Measurements from ENCODE around the gene ADAMTS10. TPM values are rescaled to one million over a fixed set of nuclear protein-coding genes. Genes with fewer than 3 reads are reported as not detected.

Gene ADAMTS10
- 10 to 100 TPM; 15.7 to 45.3 (median 22.8) TPM for total RNA-seq

DNA sequence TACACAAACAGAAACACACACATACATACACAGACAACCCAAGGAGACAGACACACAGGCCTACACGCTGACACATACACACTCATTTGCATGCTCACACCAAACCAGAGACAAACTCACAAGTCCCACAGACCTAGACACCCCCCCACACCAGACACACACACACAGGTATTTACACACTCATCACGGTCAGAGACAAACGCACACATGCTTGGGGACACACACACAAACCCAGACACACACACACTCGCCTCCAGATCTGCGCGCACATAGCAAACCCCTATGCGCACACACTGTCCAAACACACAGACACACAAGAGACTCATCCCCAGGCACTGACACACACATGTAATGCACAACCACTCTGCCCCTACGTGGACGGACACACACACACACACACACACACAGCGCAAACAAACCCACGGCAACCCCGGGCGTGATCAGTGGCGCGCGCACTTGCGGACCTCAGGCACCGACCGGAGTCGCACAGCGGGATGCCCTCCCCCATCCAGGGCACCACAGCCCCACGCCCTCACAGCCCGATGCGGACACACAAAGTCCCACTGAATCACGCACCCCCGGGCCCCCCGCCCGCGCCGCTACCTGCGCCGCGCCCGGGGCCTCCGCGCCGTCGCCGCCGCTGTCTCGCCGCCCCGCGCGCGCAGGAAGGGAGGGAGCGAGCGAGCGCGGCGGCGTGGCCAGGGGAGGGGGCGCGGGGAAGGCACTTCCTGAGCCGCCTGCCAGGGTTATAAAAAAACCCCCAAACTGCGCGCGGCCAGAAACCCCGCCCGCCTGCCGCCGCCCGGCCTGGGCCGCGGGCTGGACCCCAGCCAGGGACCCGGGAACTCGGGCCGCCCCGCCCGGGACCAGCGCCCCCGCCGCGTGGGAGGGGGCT is at the start of gene ADAMTS10:
TSS of gene ADAMTS10 (minus strand) at position 675 of the 895 bp plus-strand sequence. CDS start 5,005 bp downstream, outside the sequence.
- H3K36me3 ChIP-seq = peaks cover 0 to 6% of the 10 kb centered on the region in 2 donors
- TF ChIP-seq EP300 (IDR thresholded peaks at IDR 0.05) (no peak), POLR2AphosphoS5 (IDR thresholded peaks at IDR 0.05) (no peak), POLR2A (IDR thresholded peaks at IDR 0.05) (no peak)
- TF ChIP-seq, protein P1, sequence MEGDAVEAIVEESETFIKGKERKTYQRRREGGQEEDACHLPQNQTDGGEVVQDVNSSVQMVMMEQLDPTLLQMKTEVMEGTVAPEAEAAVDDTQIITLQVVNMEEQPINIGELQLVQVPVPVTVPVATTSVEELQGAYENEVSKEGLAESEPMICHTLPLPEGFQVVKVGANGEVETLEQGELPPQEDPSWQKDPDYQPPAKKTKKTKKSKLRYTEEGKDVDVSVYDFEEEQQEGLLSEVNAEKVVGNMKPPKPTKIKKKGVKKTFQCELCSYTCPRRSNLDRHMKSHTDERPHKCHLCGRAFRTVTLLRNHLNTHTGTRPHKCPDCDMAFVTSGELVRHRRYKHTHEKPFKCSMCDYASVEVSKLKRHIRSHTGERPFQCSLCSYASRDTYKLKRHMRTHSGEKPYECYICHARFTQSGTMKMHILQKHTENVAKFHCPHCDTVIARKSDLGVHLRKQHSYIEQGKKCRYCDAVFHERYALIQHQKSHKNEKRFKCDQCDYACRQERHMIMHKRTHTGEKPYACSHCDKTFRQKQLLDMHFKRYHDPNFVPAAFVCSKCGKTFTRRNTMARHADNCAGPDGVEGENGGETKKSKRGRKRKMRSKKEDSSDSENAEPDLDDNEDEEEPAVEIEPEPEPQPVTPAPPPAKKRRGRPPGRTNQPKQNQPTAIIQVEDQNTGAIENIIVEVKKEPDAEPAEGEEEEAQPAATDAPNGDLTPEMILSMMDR (IDR thresholded peaks at IDR 0.05) = no peak
- H3K27me3 ChIP-seq = no peaks in the 10 kb centered on the region
- peak within 1 kb of the TSS in 3 of 4 donors; percentile 75 to 85 (median 81) for H3K27ac ChIP-seq
- ATAC-seq = peak; percentile 32
- H3K9me3 ChIP-seq = peaks cover 0 to 3% (median 0%) of the 10 kb centered on the region in 3 donors
- peak within 1 kb of the TSS; percentile 32 to 69 for H3K4me3 ChIP-seq
- 0% methylated on average over 1 of the region's 74 CpGs for WGBS, 2 donors (ENCODE audit: low coverage in 1 of 2)
- peaks cover 0 to 51% (median 13%) of the 10 kb centered on the region in 3 donors for H3K4me1 ChIP-seq

DNA sequence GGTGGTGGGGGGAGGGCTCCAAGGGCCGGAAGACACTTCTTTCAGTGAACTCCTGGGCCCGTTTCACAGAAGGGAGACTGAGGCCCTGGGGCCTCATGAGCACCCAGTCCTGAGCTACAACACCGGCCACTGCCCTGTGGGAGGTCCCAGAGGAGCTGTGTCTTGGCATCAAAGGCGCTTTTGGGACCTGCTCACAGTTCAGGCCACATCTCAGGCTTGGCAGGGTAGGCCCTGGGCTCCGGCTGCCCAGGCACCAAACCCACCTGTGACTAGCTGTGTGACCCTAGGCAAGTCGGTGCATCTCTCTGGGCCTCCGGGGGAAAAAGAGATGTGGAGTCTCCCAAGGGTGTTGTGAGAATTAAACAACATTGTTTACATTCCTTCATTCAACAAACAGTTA is 49.4 kb upstream of the ADAMTS10 start:
- H3K4me1 ChIP-seq = peaks cover 0 to under 1% (median 0%) of the 10 kb centered on the region in 3 donors
- no peaks in the 10 kb centered on the region for H3K9me3 ChIP-seq
- WGBS, 2 donors (ENCODE audit: low coverage in 1 of 2) = 60% methylated on average over 1 of the region's 7 CpGs; no CpG with 5 or more reads in 1 of the 2 donors
- H3K4me3 ChIP-seq = no peak overlapping the region
- no peak for ATAC-seq
- H3K27me3 ChIP-seq = peaks cover 86% of the 10 kb centered on the region
- TF ChIP-seq POLR2A (IDR thresholded peaks at IDR 0.05) = no peak
- no peak for TF ChIP-seq POLR2AphosphoS5 (IDR thresholded peaks at IDR 0.05)
- no peaks in the 10 kb centered on the region for H3K36me3 ChIP-seq
- no peak overlapping the region for H3K27ac ChIP-seq

DNA sequence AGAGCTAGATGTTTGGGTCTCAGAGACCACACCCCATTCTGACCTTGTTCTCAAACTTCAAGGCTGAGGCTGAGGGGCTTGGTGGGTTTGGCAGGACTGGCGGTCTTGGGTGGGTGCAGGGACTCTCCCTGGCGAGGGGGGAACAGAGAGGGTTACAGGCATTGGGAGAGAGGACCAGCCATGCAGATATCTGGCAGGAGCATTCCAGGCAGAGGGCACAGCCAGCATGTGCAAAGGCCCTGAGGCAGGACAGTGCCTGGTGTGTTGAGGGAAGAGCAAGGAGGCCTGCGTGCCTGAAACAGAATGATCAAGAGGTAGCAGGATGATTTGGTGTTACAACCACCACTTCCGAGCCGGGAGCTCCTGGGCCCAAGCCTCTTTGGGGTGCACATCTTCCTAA is 47.4 kb upstream of the ADAMTS10 start:
- no peaks in the 10 kb centered on the region for H3K9me3 ChIP-seq
- H3K36me3 ChIP-seq = no peaks in the 10 kb centered on the region
- peaks cover 78% of the 10 kb centered on the region for H3K27me3 ChIP-seq
- no peak overlapping the region for H3K4me3 ChIP-seq
- WGBS, 2 donors (ENCODE audit: low coverage in 1 of 2) = 43 to 73% methylated on average over 1 to 2 of the region's 5 CpGs
- peaks cover 0 to 4% (median 0%) of the 10 kb centered on the region in 3 donors for H3K4me1 ChIP-seq
- no peak for ATAC-seq
- H3K27ac ChIP-seq = no peak overlapping the region
- no peak for TF ChIP-seq POLR2A (IDR thresholded peaks at IDR 0.05)
- no peak for TF ChIP-seq POLR2AphosphoS5 (IDR thresholded peaks at IDR 0.05)
- TF ChIP-seq, protein P1 (IDR thresholded peaks at IDR 0.05) = no peak
- TF ChIP-seq EP300 (IDR thresholded peaks at IDR 0.05) = no peak

DNA sequence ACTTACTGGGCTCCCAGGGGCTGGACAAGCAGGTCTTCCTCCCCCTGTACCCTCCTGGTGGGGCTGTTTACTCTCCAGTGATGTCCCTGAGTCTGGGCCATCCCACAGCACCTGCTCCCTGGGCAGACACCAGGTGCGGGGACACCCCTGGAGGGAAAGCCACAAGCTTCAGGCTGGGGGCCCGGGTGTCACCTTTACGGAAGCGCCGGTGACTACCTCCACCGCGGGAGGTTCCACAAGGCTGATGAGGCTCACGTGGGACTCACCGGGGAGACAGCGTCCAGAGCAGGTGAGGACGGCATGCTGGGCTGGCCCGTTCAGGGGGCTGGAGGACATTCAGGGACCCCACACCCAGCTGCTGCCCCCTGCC is 44.8 kb upstream of the ADAMTS10 start:
- H3K9me3 ChIP-seq = no peaks in the 10 kb centered on the region
- no peaks in the 10 kb centered on the region for H3K36me3 ChIP-seq
- 57% methylated on average over 5 of the region's 12 CpGs; no CpG with 5 or more reads in 1 of the 2 donors for WGBS, 2 donors (ENCODE audit: low coverage in 1 of 2)
- TF ChIP-seq POLR2AphosphoS5 (IDR thresholded peaks at IDR 0.05) = no peak
- TF ChIP-seq, protein P1 (IDR thresholded peaks at IDR 0.05) = no peak
- TF ChIP-seq EP300 (IDR thresholded peaks at IDR 0.05) = no peak
- no peak for TF ChIP-seq POLR2A (IDR thresholded peaks at IDR 0.05)
- H3K27ac ChIP-seq = no peak overlapping the region
- H3K4me3 ChIP-seq = no peak overlapping the region
- H3K4me1 ChIP-seq = peaks cover 0 to 4% (median 0%) of the 10 kb centered on the region in 3 donors
- peaks cover 58% of the 10 kb centered on the region for H3K27me3 ChIP-seq
- ATAC-seq = no peak

DNA sequence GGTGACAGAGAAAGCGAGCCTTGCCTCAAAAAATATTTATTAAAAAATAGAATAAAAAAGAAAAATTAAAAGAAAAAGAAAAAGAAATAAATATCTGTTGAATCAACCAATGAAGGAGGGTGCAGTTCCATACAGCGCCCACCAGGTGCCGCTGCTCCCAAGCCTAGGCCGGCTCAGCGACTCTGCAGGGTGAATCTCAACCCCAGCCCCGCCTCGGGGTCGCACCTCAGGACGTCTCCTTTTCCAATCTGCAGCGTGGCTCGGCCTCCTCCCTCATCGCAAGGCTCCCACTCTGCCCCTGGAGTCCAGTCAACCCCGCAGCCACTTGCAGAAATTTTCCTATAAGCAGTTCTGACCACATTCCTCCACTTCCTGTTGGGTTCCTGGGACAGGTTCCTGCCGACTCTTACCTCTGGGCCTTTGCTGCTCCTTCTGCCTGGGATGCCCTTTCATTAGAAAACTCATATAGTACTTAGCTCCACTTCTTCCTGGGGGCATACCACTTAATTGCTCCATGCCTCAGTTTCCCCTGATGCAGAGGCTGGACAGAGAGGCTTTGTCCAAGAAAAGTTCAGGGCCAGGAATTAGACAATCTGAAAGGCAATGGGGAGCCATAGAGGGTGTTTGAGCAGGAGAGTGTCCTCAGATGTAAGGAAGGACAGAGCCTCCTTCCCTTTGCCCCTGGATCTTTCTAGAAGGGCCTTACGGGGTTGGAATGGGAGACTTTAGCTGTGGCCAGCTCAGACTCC is 44.2 kb upstream of the ADAMTS10 start:
- TF ChIP-seq, protein P1 (IDR thresholded peaks at IDR 0.05) = peak in 3 of 4 experiments; percentile 77 to 95 (median 89)
- TF ChIP-seq POLR2A (IDR thresholded peaks at IDR 0.05) = no peak
- Histone ChIP-seq H3K4me3 (no peak overlapping the region), H3K4me1 (peaks cover 0 to 4% (median 0%) of the 10 kb centered on the region in 3 donors), H3K36me3 (no peaks in the 10 kb centered on the region), H3K27ac (no peak overlapping the region), H3K9me3 (no peaks in the 10 kb centered on the region), H3K27me3 (peaks cover 53% of the 10 kb centered on the region)
- no peak for ATAC-seq
- WGBS, 2 donors (ENCODE audit: low coverage in 1 of 2) = 3 to 7% methylated on average over 9 to 15 of the region's 15 CpGs
